Measurements from ENCODE around the gene ZNF175. TPM values are rescaled to one million over a fixed set of nuclear protein-coding genes. Genes with fewer than 3 reads are reported as not detected.

The ZNF175 gene
- total RNA-seq, result 9.9 TPM

DNA sequence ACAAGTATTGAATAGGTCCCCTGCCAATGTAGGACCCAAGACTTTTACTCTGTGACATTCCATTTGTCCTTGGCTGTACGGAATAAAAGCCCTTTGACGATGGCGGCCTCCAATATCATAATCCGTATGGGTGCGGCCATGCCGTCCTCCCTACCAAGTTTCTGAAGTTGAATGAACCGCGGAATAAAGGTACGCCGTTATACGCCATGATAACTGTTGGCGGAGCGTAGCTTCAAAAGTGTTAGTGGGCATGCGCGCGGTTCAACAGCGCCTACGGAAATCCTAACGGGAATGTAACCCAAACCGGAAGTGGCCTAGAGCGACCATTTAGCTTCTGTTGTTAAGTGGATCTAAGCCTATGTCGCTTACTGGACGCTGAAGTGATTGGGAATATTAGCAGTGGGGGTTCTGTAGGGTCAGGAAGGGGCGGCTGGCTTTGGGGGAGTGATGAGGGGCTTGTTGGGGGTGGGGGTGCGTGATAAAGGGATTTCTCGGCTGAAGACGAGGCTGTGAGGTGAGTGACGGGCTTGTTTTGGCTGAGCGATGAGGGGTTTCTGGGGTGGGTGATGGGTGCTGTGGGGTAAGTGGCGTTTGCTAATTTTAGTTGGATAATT, at the start of gene ZNF175:
TSS of gene ZNF175 (plus strand) at position 322 of the 614 bp plus-strand sequence. CDS start 2,047 bp downstream, outside the sequence.

GRCh38 chr19:51531349-51532315, 39.5 kb upstream of the ZNF175 start, which contains the start of gene SIGLEC6:
SIGLEC6 (minus strand) TSS chr19:51531670; CDS start chr19:51531648, 22 bp downstream.

DNA sequence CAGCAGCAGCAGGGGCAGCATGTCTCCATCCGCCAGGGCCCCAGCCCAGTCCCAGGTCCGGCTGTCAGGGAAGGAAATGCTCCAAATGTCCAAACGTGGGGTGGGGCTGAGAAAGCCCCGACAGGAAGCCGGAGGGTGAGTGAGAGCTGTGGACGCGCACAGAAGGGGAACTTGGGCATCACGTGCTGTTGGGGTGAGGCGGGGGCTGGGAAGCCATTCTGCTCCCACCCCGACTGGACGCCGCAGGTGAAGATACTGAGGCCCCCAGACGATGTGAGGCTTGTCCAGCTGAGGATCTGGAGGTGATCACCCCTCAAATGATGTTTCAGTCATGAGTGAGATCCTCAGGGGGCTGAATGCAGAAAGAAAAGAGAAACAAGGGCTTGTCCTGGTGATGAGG, 59.2 kb downstream of the ZNF175 start, which contains the start of gene SIGLEC5:
TSS of gene SIGLEC5 (minus strand) at position 87 of the 400 bp plus-strand sequence. CDS start at position 21, 66 bp downstream.

Other genes starting within 250 kb of the ZNF175 start
- gene VSIG10L, start 229.1 kb upstream of the ZNF175 start, total RNA-seq, result 1.5 TPM
- 70.2 TPM for gene ETFB, start 204.9 kb upstream of the ZNF175 start, total RNA-seq
- gene CLDND2, start 202.3 kb upstream of the ZNF175 start, total RNA-seq, result not detected
- gene NKG7, start 198.6 kb upstream of the ZNF175 start, total RNA-seq, result 7.2 TPM
- not detected for gene LIM2, start 183.3 kb upstream of the ZNF175 start, total RNA-seq
- gene C19orf84, start 180.7 kb upstream of the ZNF175 start, total RNA-seq, result 0.23 TPM
- gene SIGLEC10, start 153.6 kb upstream of the ZNF175 start, total RNA-seq, result 2.4 TPM
- 0.06 TPM for gene SIGLEC8, start 112.8 kb upstream of the ZNF175 start, total RNA-seq
- gene CEACAM18, start 92.7 kb upstream of the ZNF175 start, total RNA-seq, result not detected
- gene SIGLEC12, start 69.5 kb upstream of the ZNF175 start, total RNA-seq, result 0.12 TPM
- gene SIGLEC6, start 39.6 kb upstream of the ZNF175 start, total RNA-seq, result 0.18 TPM
- 0.88 TPM for gene SIGLEC5, start 59.1 kb downstream of the ZNF175 start, total RNA-seq
- 1.6 TPM for gene SIGLEC14, start 75.5 kb downstream of the ZNF175 start, total RNA-seq
- gene SPACA6, start 122.0 kb downstream of the ZNF175 start, total RNA-seq, result 15.0 TPM
- 0.12 TPM for gene HAS1, start 152.7 kb downstream of the ZNF175 start, total RNA-seq
- 13.1 TPM for gene FPR1, start 180.6 kb downstream of the ZNF175 start, total RNA-seq
- gene FPR2, start 189.9 kb downstream of the ZNF175 start, total RNA-seq, result 2.7 TPM
- gene FPR3, start 223.9 kb downstream of the ZNF175 start, total RNA-seq, result 0.58 TPM